ENCODE data around the gene BORCS5. TPM values are rescaled to one million over a fixed set of nuclear protein-coding genes. Genes with fewer than 3 reads are reported as not detected.

BORCS5 gene
- total RNA-seq, 1 experiment from 2014 or later, result 25.7 TPM

- Mint-ChIP-seq H3K4me3 (ENCODE audit: unreplicated experiment) (no peak overlapping the region), H3K9me3 (ENCODE audit: unreplicated experiment) (no peaks in the 10 kb centered on the region), H3K36me3 (ENCODE audit: insufficient read depth, unreplicated experiment) (peaks cover 97% of the 10 kb centered on the region), H3K27me3 (ENCODE audit: insufficient read depth, unreplicated experiment) (no peaks in the 10 kb centered on the region), H3K4me1 (ENCODE audit: low read depth, unreplicated experiment) (peaks cover 6% of the 10 kb centered on the region), H3K27ac (ENCODE audit: unreplicated experiment) (no peak overlapping the region)
- DNase-seq, result no peak
- Histone ChIP-seq H3K9me3 (no peaks in the 10 kb centered on the region), H3K4me1 (no peaks in the 10 kb centered on the region), H3K27me3 (replicated peaks; ENCODE audit: control insufficient read depth, insufficient read depth, low read length) (no peaks in the 10 kb centered on the region), H3K36me3 (ENCODE audit: control insufficient read depth, insufficient read depth, low read length) (peaks cover 4% of the 10 kb centered on the region), H3K4me3 (ENCODE audit: low read depth, low read length) (no peak overlapping the region)
- TF ChIP-seq CTCF (IDR thresholded peaks at IDR 0.05; ENCODE audit: insufficient read depth in 1 of 2, low read depth in 1 of 2, low read length in 1 of 2, severe bottlenecking in 1 of 2, unreplicated experiment in 1 of 2), result no peak
- CTCF ChIA-PET, result no interaction called here
- POLR2A ChIA-PET, result interaction anchor here (0.7 kb wide), 1 partner anchor 353 kb away, joined by 3 read pairs; no protein-coding TSS in a partner anchor
- no TSS peak for BruUV-seq (replicated peaks)
- intact Hi-C loops (cut with micrococcal nuclease; ENCODE audit: unreplicated experiment), result no loop called here
These were observed 120.1 kb downstream of the BORCS5 start for GRCh38 chr12:12476857-12477531.

GRCh38 chr12:12477532-12477890 is 120.6 kb downstream of the BORCS5 start:
- no peak overlapping the region for H3K4me3 Mint-ChIP-seq (ENCODE audit: unreplicated experiment)
- CTCF ChIA-PET, result no interaction called here

DNA sequence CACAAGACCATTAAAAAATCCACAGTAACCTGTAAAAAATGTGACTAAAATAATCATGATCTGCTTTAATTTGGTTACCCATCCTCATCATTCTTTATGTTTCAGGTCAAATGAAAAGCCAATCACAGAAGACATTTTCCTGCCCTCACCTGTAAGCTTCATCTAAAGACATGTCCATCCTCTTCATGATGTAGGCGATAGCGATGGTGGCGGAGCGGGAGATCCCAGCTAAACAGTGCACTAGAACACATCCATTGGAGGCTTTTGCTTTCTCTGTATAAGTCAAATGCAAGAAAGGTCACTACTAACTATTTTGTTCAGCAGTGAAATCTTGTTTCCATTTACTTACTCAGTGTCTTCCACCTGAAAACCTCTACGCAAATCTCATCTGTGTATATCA is 123.2 kb downstream of the BORCS5 start:
- H3K27me3 Mint-ChIP-seq (ENCODE audit: insufficient read depth, unreplicated experiment), result no peaks in the 10 kb centered on the region
- H3K27ac Mint-ChIP-seq (ENCODE audit: unreplicated experiment), result no peak overlapping the region
- H3K36me3 ChIP-seq (ENCODE audit: control insufficient read depth, insufficient read depth, low read length), result peaks cover 4% of the 10 kb centered on the region
- ChIA-PET POLR2A (no interaction called here), CTCF (no interaction called here)
- no peaks in the 10 kb centered on the region for H3K9me3 Mint-ChIP-seq (ENCODE audit: unreplicated experiment)
- intact Hi-C loops (cut with micrococcal nuclease; ENCODE audit: unreplicated experiment), result no loop called here
- H3K9me3 ChIP-seq, result no peaks in the 10 kb centered on the region
- BruUV-seq (replicated peaks), result no TSS peak
- H3K4me1 ChIP-seq, result no peaks in the 10 kb centered on the region
- no peak overlapping the region for H3K4me3 Mint-ChIP-seq (ENCODE audit: unreplicated experiment)
- no peaks in the 10 kb centered on the region for H3K4me1 Mint-ChIP-seq (ENCODE audit: low read depth, unreplicated experiment)
- H3K4me3 ChIP-seq (ENCODE audit: low read depth, low read length), result no peak overlapping the region
- no peak for TF ChIP-seq CTCF (IDR thresholded peaks at IDR 0.05; ENCODE audit: insufficient read depth in 1 of 2, low read depth in 1 of 2, low read length in 1 of 2, severe bottlenecking in 1 of 2, unreplicated experiment in 1 of 2)
- peaks cover 94% of the 10 kb centered on the region for H3K36me3 Mint-ChIP-seq (ENCODE audit: insufficient read depth, unreplicated experiment)
- no peaks in the 10 kb centered on the region for H3K27me3 ChIP-seq (replicated peaks; ENCODE audit: control insufficient read depth, insufficient read depth, low read length)
- no peak for DNase-seq

More at GRCh38 chr12:12477532-12477890, 120.6 kb downstream of the BORCS5 start:
- no peaks in the 10 kb centered on the region for H3K27me3 Mint-ChIP-seq (ENCODE audit: insufficient read depth, unreplicated experiment)
- no peak for DNase-seq
- POLR2A ChIA-PET, result interaction anchor here (0.7 kb wide), 1 partner anchor 354 kb away, joined by 3 read pairs; no protein-coding TSS in a partner anchor
- no peaks in the 10 kb centered on the region for H3K4me1 ChIP-seq
- no peak overlapping the region for H3K4me3 ChIP-seq (ENCODE audit: low read depth, low read length)
- no peaks in the 10 kb centered on the region for H3K9me3 ChIP-seq
- peaks cover 4% of the 10 kb centered on the region for H3K36me3 ChIP-seq (ENCODE audit: control insufficient read depth, insufficient read depth, low read length)
- no peaks in the 10 kb centered on the region for H3K27me3 ChIP-seq (replicated peaks; ENCODE audit: control insufficient read depth, insufficient read depth, low read length)
- H3K27ac Mint-ChIP-seq (ENCODE audit: unreplicated experiment), result no peak overlapping the region
- intact Hi-C loops (cut with micrococcal nuclease; ENCODE audit: unreplicated experiment), result no loop called here
- peaks cover 6% of the 10 kb centered on the region for H3K4me1 Mint-ChIP-seq (ENCODE audit: low read depth, unreplicated experiment)
- no peak for TF ChIP-seq CTCF (IDR thresholded peaks at IDR 0.05; ENCODE audit: insufficient read depth in 1 of 2, low read depth in 1 of 2, low read length in 1 of 2, severe bottlenecking in 1 of 2, unreplicated experiment in 1 of 2)
- H3K9me3 Mint-ChIP-seq (ENCODE audit: unreplicated experiment), result no peaks in the 10 kb centered on the region
- peaks cover 97% of the 10 kb centered on the region for H3K36me3 Mint-ChIP-seq (ENCODE audit: insufficient read depth, unreplicated experiment)
- BruUV-seq (replicated peaks), result no TSS peak

Measured in Caco-2 (cell line).